ENCODE results near the gene ALDH3A2.

DNA sequence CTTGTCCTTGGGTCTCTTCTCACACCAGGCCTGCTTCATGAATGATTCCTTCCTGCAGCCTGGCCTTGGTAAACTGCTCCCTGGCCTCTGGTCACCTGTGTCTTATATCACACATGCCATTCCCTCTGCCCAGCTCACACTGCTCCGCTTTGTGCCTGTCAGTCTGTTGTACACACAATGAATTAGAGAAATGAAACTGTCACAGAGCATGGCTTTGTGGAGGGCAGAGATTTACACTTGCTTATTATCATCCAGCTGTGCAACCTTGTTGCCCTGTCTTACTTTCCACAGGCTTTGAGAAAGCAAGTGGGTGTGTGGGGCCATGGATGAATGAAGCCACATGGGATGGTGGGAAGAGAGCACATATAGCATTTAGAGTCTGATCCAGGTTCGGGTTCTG is 22.4 kb downstream of the ALDH3A2 start:
- TF ChIP-seq, protein P1, sequence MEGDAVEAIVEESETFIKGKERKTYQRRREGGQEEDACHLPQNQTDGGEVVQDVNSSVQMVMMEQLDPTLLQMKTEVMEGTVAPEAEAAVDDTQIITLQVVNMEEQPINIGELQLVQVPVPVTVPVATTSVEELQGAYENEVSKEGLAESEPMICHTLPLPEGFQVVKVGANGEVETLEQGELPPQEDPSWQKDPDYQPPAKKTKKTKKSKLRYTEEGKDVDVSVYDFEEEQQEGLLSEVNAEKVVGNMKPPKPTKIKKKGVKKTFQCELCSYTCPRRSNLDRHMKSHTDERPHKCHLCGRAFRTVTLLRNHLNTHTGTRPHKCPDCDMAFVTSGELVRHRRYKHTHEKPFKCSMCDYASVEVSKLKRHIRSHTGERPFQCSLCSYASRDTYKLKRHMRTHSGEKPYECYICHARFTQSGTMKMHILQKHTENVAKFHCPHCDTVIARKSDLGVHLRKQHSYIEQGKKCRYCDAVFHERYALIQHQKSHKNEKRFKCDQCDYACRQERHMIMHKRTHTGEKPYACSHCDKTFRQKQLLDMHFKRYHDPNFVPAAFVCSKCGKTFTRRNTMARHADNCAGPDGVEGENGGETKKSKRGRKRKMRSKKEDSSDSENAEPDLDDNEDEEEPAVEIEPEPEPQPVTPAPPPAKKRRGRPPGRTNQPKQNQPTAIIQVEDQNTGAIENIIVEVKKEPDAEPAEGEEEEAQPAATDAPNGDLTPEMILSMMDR (conservative IDR thresholded peaks at IDR 0.05; ENCODE audit: low read depth, low read length): no peak
- TF ChIP-seq EZH2 (IDR thresholded peaks at IDR 0.05; ENCODE audit: borderline replicate concordance, low read depth, low read length, poor library complexity, severe bottlenecking): no peak
